Tibial nerve (tissue), 4 donors: ENCODE measurements around the gene TMED1.

Experiments used
- CTCF ChIP-seq, 5 experiments: fragments of 200-600 bp in 3 of 5; fragments of 450-650 bp in 2 of 5; sonication (generic) in 3 of 5; IDR thresholded peaks; one replicate each; pipeline ENCODE4 v1.5.1; 2016 to 2019; ENCODE audit warnings: antibody characterized with exemption in 5 of 5, mild to moderate bottlenecking in 3 of 5, moderate library complexity in 2 of 5
- EP300 ChIP-seq, 2 donors: sonication (generic); formaldehyde crosslinking; IDR thresholded peaks; one replicate each; pipeline ENCODE4 v1.6.1; 2017; ENCODE audit warnings: antibody characterized with exemption in 2 of 2, mild to moderate bottlenecking in 1 of 2
- POLR2A ChIP-seq, 2 donors: fragments of 450-650 bp; IDR thresholded peaks; one replicate each; pipeline ENCODE4 v1.6.1; 2017; ENCODE audit warnings: antibody characterized with exemption in 2 of 2, mild to moderate bottlenecking in 2 of 2, moderate library complexity in 2 of 2

DNA sequence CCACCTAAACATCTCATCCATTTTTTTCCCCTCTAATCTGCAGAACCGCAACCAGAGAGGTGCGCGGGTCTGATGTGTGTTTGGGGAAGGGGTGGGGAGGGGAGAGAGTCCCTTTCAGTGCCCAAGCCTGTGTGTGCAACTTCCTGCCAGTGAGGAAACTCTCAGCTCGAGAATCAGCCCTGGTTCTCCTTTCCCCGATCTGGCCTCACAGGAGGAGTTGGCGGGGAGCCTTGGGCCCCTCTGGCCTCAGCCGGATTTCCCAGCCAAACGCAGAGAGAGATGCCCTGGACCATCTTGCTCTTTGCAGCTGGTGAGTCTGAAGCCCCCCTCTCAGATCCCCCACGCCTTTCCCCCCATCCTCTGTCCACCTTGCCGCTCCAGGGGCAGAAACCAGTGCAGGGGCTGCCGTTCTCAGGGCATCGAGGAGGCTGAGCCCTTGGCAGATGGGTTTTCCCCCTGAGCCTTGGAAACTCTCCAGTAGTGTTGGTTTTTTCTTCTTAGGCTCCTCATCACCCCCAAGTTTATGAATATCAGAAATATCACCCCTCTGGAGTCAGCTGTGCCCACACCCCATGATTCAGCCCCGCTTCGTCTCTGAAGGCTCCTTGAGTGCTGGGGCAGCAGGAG is 12.3 kb upstream of the TMED1 start, which contains the start of gene C19orf38:
- TF ChIP-seq CTCF (IDR thresholded peaks at IDR 0.05) = no peak
- no peak for TF ChIP-seq POLR2A (IDR thresholded peaks at IDR 0.05)
- no peak for TF ChIP-seq EP300 (IDR thresholded peaks at IDR 0.05)
